Vagina (tissue), 2 donors: ENCODE results near the gene ETV5.

ENCODE experiments used
- POLR2A ChIP-seq, 2 donors: fragments of 450-650 bp; IDR thresholded peaks; one replicate each; pipeline ENCODE4 v1.6.1; 2017; ENCODE audit warnings: antibody characterized with exemption in 2 of 2, mild to moderate bottlenecking in 2 of 2, moderate library complexity in 2 of 2
- TF ChIP-seq, protein P1 (sequence below), 3 experiments: fragments of 450-650 bp in 2 of 3; fragments of 200-600 bp in 1 of 3; sonication (generic) in 1 of 3; IDR thresholded peaks; one replicate each; pipeline ENCODE4 v1.5.1; 2017 to 2019; ENCODE audit warnings: antibody characterized with exemption in 3 of 3, mild to moderate bottlenecking in 2 of 3, moderate library complexity in 2 of 3

DNA sequence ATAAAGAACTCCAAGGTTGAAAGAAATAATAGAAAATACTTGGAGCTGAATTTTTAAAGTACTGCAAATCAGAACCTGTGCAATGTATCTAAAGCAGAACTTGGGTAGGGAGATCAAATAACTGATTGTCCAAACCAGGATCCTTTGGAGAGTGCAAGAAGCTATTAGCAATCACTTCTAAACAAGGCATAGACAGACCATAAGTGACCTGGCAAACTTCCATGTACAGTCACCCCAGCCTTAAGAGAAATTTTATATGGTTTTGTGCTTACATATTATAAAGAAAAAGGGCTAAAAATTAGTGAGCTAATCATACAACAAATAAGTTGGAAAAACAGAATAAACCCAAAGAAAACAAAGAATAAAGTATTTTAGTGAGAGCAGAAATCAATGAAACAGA is 35.2 kb downstream of the ETV5 start:
- TF ChIP-seq, protein P1, sequence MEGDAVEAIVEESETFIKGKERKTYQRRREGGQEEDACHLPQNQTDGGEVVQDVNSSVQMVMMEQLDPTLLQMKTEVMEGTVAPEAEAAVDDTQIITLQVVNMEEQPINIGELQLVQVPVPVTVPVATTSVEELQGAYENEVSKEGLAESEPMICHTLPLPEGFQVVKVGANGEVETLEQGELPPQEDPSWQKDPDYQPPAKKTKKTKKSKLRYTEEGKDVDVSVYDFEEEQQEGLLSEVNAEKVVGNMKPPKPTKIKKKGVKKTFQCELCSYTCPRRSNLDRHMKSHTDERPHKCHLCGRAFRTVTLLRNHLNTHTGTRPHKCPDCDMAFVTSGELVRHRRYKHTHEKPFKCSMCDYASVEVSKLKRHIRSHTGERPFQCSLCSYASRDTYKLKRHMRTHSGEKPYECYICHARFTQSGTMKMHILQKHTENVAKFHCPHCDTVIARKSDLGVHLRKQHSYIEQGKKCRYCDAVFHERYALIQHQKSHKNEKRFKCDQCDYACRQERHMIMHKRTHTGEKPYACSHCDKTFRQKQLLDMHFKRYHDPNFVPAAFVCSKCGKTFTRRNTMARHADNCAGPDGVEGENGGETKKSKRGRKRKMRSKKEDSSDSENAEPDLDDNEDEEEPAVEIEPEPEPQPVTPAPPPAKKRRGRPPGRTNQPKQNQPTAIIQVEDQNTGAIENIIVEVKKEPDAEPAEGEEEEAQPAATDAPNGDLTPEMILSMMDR (IDR thresholded peaks at IDR 0.05): no peak
- no peak for TF ChIP-seq POLR2A (IDR thresholded peaks at IDR 0.05)
